Amniotic epithelial cell (primary cell): Measurements from ENCODE around the gene DCAF4.
A peak's percentile ranks its signal among the peaks of the same experiment; 100 is the strongest.

Experiments
- DNase-seq: peaks from one replicate; pipeline ENCODE4 v3.0.0-alpha.2; 2010; ENCODE audit warnings: low read depth

The DCAF4 gene

DNA sequence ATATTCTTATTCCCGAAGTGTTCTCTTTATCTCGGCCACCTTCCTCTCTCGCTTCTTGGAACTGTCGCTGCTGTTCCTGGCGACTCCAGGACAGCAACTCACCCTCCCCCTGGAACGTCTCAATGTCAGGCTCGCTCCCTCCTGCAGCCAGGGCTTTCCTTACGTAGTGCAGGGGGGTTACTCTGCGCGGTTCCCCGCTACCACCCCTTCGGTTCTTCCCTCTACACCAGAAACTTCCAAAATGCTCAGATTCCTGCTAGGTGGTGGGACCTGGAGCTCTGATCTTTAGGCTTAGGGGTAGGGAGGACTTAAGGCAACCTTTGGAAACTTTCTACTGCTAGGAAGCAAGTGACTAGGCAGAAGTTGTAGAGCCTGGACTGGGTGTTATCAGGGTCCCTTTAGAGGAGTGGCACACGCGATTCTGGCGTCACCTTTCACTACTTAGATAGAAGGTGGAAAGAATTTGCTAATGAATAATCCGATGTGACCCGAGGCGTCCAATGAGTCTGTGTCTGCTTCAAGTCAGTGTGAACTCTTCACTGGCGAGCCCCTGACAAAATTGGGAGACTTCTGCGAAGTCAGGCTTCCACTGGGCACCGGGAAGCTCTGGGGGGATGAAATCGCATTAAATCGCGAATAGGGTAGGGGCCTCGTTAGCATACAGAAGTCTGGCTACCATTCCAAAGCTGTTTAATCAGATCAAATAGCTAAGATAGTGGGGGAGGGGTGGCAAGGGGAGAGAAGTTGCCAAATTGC, 31.5 kb upstream of the DCAF4 start:
- DNase-seq = no peak

DNA sequence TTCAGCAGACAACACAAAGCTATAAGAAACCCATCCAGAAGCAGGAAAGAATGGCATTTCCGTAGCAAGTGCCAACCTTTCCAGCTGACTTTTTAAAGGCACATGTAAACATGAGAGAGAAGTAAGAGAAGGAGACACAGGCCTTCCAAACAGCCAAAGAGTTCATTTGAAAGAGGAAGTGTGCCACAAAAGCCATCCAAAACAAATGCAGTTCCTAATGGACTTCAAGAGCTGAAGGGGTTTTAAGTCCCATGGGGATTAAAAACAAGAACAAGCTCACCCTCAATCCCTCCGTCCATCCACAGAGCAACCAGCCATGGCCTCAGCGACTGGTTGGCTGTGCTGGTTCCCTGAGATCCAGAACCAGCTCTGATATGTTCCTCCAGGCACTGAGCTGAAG, 27.8 kb upstream of the DCAF4 start:
- DNase-seq = no peak

DNA sequence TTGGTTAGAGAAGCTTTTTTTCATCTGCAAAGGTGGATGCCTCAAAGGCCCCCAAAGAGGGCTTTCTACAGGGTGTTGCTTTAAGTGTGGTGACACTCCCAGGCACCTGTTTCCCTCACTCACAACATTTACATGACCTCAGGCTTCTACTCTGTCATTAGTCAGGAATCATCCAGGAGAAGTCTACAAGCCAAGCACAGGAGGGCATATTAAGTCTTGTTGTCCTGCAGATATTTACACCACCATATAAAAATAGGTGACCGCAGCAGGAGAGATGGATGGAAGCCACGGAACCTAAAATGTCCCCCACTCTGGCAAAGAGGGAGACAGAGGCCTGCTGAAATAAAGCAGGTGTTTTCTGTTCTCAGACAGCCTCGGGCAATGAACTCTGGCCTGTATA, 24.9 kb upstream of the DCAF4 start:
- no peak for DNase-seq

- DNase-seq = peak; percentile 44
Measured at GRCh38 chr14:72902801-72903530, 23.3 kb upstream of the DCAF4 start.

DNA sequence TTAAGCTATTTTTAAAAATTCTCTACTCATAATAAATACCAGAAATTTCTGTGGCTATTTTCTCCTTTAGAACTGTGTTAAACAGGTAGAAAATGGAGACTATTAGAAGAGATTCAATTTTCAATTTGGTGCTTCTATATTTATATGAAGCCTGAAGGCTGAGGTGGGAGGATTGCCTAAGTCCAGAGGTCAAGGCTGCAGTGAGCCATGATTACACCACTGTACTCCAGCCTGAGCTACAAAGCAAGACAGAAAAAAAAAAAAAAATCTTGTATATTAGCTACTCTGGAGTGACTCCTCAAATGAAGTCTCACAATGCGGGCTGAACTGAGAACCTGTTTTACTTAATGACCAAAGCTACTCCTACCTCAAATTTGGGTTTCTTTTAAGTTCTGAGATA, 22.5 kb upstream of the DCAF4 start:
- no peak for DNase-seq

- no peak for DNase-seq
Measured at GRCh38 chr14:72904218-72904617, 22.0 kb upstream of the DCAF4 start.

DNA sequence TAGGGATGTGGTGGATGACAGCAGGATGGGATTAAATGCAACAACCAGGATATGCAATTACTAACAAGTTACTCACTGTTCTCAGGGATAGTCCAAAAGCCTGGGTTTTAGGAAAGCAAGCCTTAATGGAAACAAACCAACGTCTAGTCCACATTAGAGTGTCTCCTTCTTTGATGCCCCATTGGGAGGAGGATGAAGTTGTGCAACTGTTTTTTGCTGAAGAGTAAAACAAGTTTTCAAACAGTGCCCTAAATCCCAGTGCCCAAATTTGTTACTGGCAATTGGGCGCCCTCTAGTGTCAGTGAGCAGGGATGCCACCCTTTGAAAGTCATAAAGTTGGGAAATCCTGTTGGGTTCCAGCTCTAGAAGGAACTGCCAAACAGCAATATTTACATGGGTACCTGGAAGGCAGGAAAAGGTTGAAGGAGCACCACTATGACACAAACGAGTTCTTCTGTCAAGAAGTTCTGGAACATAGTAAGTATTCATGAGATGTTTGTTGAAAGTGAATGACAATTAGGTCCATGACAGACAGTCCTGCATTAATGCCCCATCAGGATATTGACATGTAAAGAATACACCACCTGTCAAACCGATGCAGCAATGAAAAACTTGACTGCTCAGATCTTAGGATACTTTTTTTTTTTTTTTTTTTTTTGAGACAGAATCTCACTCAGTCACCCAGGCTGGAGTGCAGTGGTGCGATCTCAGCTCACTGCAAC, 21.3 kb upstream of the DCAF4 start:
- peak; percentile 73 for DNase-seq

GRCh38 chr14:72906316-72906715, 19.9 kb upstream of the DCAF4 start:
- DNase-seq = peak; percentile 85

- DNase-seq = no peak
Measured at GRCh38 chr14:72906879-72907278, 19.4 kb upstream of the DCAF4 start.

DNA sequence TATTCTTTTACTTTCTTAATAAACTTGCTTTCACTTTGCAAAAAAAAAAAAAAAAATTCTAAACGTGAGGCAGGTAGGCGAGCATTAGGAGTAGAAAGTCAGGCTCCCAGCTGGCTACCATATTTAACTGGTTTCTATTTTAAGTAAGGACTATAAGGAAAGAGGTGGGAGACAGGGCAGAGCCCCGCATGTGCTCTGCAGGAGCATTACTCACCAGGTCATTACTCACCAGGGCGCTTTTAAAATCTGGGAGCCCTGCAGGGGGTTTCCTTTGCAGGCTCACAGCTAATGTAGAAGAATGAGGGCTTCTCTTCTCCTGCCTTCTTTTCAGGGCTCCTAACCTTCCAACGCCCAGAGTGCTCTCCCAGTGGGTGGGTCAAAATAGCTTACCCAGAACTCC, 18.4 kb upstream of the DCAF4 start:
- DNase-seq = peak; percentile 54

DNA sequence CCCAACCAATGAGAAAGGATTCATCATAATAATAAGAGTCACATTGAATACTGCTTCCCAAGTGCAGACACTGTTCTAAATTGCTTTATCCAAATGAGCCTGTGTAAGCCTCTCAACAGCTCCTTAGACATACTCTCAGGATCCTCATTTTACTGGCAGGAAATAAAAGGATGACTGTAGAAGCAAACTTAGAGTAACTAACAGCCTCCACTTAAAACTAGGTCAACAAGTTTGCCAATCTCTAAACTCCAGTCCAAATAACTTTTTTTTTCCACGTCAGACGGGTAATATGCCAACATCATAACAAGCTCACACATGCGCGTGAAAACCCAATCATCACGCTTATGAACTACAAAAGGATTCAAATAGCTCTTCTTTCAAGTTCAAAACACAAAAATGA, 17.1 kb upstream of the DCAF4 start:
- DNase-seq = no peak

GRCh38 chr14:72913809-72914208, 12.5 kb upstream of the DCAF4 start:
- no peak for DNase-seq

DNA sequence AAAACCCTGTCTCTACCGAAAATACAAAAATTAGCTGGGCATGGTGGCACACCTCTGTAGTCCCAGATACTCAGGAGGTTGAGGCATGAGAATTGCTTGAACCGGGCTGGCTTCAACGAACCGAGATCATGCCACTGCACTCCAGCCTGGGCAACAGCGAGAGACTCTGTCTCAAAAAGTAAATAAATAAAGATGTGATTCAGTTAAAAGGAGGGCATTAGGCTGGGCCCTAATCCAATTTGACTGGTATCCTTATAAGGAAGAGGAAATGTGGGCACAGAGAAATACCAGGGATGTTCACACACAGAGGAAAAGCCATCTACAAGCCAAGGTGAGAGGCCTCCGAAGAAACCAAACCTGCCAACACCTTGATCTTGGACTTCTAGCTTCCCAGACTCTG, 10.1 kb upstream of the DCAF4 start:
- DNase-seq = no peak

- DNase-seq = no peak
Measured at GRCh38 chr14:72917094-72917802, 9.0 kb upstream of the DCAF4 start.

DNA sequence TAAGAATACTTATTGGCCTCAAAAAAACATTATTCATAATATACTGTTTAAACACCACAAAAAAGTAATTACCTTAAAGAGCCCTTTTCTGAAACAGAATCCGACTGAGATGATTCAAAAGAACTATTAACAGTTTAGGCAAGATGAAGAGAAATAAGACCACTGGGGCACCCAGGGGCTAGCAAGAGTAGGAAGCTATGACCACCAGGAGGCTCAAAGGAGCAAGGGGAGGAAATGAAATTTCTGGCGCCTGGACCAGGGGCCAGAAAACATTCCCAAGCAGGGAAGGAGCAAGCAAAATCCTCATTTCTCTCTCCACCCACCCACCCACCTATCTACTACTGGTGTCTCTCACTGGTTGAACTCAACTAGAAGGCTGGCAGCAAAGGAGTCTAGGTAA, 6.3 kb upstream of the DCAF4 start:
- no peak for DNase-seq

- no peak for DNase-seq
Measured at GRCh38 chr14:72921396-72921795, 4.9 kb upstream of the DCAF4 start.

- no peak for DNase-seq
Measured at GRCh38 chr14:72924337-72924736, 1.9 kb upstream of the DCAF4 start.

- DNase-seq = no peak
Measured at GRCh38 chr14:72925171-72925759, 999 bp upstream of the DCAF4 start.

- no peak for DNase-seq
Measured at GRCh38 chr14:72925815-72926291, 411 bp upstream of the DCAF4 start.

DNA sequence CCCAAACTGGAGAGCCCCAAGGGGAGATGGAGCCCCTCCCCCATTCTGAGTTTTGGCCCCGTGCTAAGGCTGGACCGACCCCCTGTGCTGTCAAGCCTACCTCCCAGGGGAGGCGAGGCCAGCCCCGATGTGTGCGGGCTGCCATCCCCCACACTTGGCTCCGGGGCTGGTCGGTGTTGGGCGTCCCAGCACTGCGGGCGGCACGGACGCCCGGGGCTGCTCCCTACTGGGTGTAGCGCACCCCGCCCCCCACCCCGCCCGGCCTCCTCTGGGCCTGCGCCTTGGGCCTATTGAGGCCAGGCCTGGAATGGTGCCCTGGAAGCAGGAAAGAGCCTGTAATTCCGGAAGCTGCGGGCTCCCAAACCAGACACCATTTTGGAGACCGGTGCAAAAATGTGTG, 2.6 kb downstream of the DCAF4 start:
- DNase-seq = no peak

- DNase-seq = no peak
Measured at GRCh38 chr14:72929316-72930080, 3.2 kb downstream of the DCAF4 start.
